IMR-90 (cell line): ENCODE measurements around the gene FADS1. TPM values are rescaled to one million over a fixed set of nuclear protein-coding genes. Genes with fewer than 3 reads are reported as not detected.

Experiments
- ATAC-seq: fragments of 200-7000 bp; cut with Tn5 transposase; 2 replicates; pipeline ENCODE4 v1.9.1; 2020; ENCODE audit warnings: low read depth, mild to moderate bottlenecking, moderate library complexity
- BruUV-seq: library from RNA; stranded (reverse); fragments of 400-500 nt; replicated peaks from 2 replicates; lab custom pipeline; 2021; lab: Mats Ljungman, UMichigan
- CTCF ChIA-PET: fragments of 300-600 bp; formaldehyde crosslinking; extraction: SDS; loops from one replicate; lab custom pipeline; 2021; ENCODE audit warnings: antibody characterized with exemption; lab: Yijun Ruan, JAX
- POLR2A ChIA-PET: fragments of 300-600 bp; sonication (Branson Sonifier 250); formaldehyde crosslinking; loops from one replicate; lab custom pipeline; 2022; ENCODE audit warnings: antibody characterized with exemption; ENCODE audit not compliant: unreplicated experiment; lab: Charles Lee
- DNase-seq: peaks from one replicate; pipeline ENCODE4 v3.0.0; 2013
- H2AFZ ChIP-seq: replicated peaks from 2 replicates; pipeline ENCODE3; 2013; ENCODE audit warnings: low read length, mild to moderate bottlenecking; ENCODE audit not compliant: poor library complexity
- H2AK5ac ChIP-seq: 2 replicates; pipeline ENCODE4 v1.6.1; 2013; ENCODE audit warnings: low read depth, low read length, inconsistent platforms
- H2AK9ac ChIP-seq: replicated peaks from 2 replicates; pipeline ENCODE3; 2013; ENCODE audit warnings: mild to moderate bottlenecking, low read depth, low read length, moderate library complexity; ENCODE audit not compliant: poor library complexity
- H2BK120ac ChIP-seq: 2 replicates; pipeline ENCODE4 v1.6.1; 2013; ENCODE audit warnings: low read depth, low read length, inconsistent platforms
- H2BK15ac ChIP-seq: 3 replicates; pipeline ENCODE4 v1.6.1; 2013; ENCODE audit warnings: low read depth, low read length, inconsistent platforms
- H2BK20ac ChIP-seq: 2 replicates; pipeline ENCODE4 v1.6.1; 2013; ENCODE audit warnings: low read depth, mild to moderate bottlenecking, inconsistent platforms, low read length, moderate library complexity
- H2BK5ac ChIP-seq: 2 replicates; pipeline ENCODE4 v1.6.1; 2013; ENCODE audit warnings: mild to moderate bottlenecking, low read depth, low read length, inconsistent platforms; ENCODE audit not compliant: poor library complexity, severe bottlenecking
- H3K14ac ChIP-seq: replicated peaks from 2 replicates; pipeline ENCODE4 v1.6.1; 2013; ENCODE audit warnings: low read depth, low read length, inconsistent platforms
- H3K18ac ChIP-seq: 2 replicates; pipeline ENCODE4 v1.6.1; 2013; ENCODE audit warnings: low read depth, low read length, control low read depth
- H3K23ac ChIP-seq: 2 replicates; pipeline ENCODE4 v1.6.1; 2013; ENCODE audit warnings: low read depth, low read length, inconsistent platforms
- H3K27ac ChIP-seq: 2 replicates; pipeline ENCODE4 v1.5.1; 2013; ENCODE audit warnings: mild to moderate bottlenecking, control low read depth, low read length; ENCODE audit not compliant: insufficient read depth
- H3K27me3 ChIP-seq: 2 replicates; pipeline ENCODE4 v1.6.1; 2013; ENCODE audit warnings: low read length; ENCODE audit not compliant: control insufficient read depth, insufficient read depth
- H3K36me3 ChIP-seq: 2 replicates; pipeline ENCODE4 v1.6.1; 2013; ENCODE audit warnings: low read length, mixed read lengths; ENCODE audit not compliant: control insufficient read depth, insufficient read depth
- H3K4ac ChIP-seq: 2 replicates; pipeline ENCODE4 v1.6.1; 2013; ENCODE audit warnings: low read depth, low read length, inconsistent platforms
- H3K4me1 ChIP-seq: 2 replicates; pipeline ENCODE4 v1.6.1; 2013; ENCODE audit warnings: low read length, mixed read lengths; ENCODE audit not compliant: control insufficient read depth, insufficient read depth
- H3K4me2 ChIP-seq: 2 replicates; pipeline ENCODE4 v1.6.1; 2013; ENCODE audit warnings: low read depth, mild to moderate bottlenecking, control low read depth, low read length, moderate library complexity
- H3K4me3 ChIP-seq: 2 replicates; pipeline ENCODE4 v1.5.1; 2013; ENCODE audit warnings: low read depth, mild to moderate bottlenecking, control low read depth, low read length, moderate library complexity; ENCODE audit not compliant: insufficient read depth
- H3K56ac ChIP-seq: 2 replicates; pipeline ENCODE4 v1.6.1; 2013; ENCODE audit warnings: low read length, inconsistent platforms; ENCODE audit not compliant: insufficient read depth; ENCODE audit errors: extremely low read depth
- H3K79me1 ChIP-seq, 2 experiments: 2 replicates each; pipeline ENCODE4 v1.6.1; 2013; ENCODE audit warnings: low read length in 2 of 2, inconsistent platforms in 1 of 2, low read depth in 1 of 2
- H3K9ac ChIP-seq: 2 replicates; pipeline ENCODE4 v1.6.1; 2013; ENCODE audit warnings: low read depth, low read length, control low read depth
- H3K9me1 ChIP-seq: 2 replicates; pipeline ENCODE4 v1.6.1; 2013; ENCODE audit warnings: low read length, inconsistent platforms; ENCODE audit not compliant: insufficient read depth
- H3K9me3 ChIP-seq: 2 replicates; pipeline ENCODE4 v1.6.1; 2013; ENCODE audit warnings: low read length; ENCODE audit not compliant: control insufficient read depth, insufficient read depth
- H4K20me1 ChIP-seq: 2 replicates; pipeline ENCODE4 v1.6.1; 2013; ENCODE audit warnings: low read length, inconsistent platforms; ENCODE audit not compliant: insufficient read depth
- H4K5ac ChIP-seq: 2 replicates; pipeline ENCODE4 v1.6.1; 2013; ENCODE audit warnings: mild to moderate bottlenecking, low read depth, low read length, control low read depth
- H4K8ac ChIP-seq, 2 experiments: 2 replicates each; pipeline ENCODE4 v1.6.1; 2013; ENCODE audit warnings: low read depth in 2 of 2, low read length in 2 of 2, control low read depth in 1 of 2, inconsistent platforms in 1 of 2
- H4K91ac ChIP-seq: 2 replicates; pipeline ENCODE4 v1.6.1; 2013; ENCODE audit warnings: low read depth, low read length, inconsistent platforms; ENCODE audit not compliant: insufficient read depth
- FOS ChIP-seq: fragments of 150-350 bp; IDR thresholded peaks from 2 replicates; pipeline ENCODE4 v1.6.1; 2016; ENCODE audit warnings: low read depth, low read length
- MAFK ChIP-seq: IDR thresholded peaks from 2 replicates; pipeline ENCODE4 v1.6.1; 2012; ENCODE audit warnings: low read depth, low read length, improper control_type of control experiment
- MAZ ChIP-seq: IDR thresholded peaks from 2 replicates; pipeline ENCODE4 v1.6.1; 2012; ENCODE audit warnings: low read depth, mild to moderate bottlenecking, low read length, improper control_type of control experiment, moderate library complexity, borderline replicate concordance
- MXI1 ChIP-seq: IDR thresholded peaks from 2 replicates; pipeline ENCODE4 v1.6.1; 2012; ENCODE audit warnings: low read depth, mild to moderate bottlenecking, low read length, moderate library complexity, borderline replicate concordance
- NFE2L2 ChIP-seq: fragments of 150-350 bp; IDR thresholded peaks from 2 replicates; pipeline ENCODE4 v1.6.1; 2016; ENCODE audit warnings: low read depth, mild to moderate bottlenecking, low read length
- POLR2A ChIP-seq: IDR thresholded peaks from 2 replicates; pipeline ENCODE4 v1.6.1; 2012; ENCODE audit warnings: mild to moderate bottlenecking, low read depth, low read length
- RAD21 ChIP-seq: IDR thresholded peaks from 2 replicates; pipeline ENCODE4 v1.6.1; 2012; ENCODE audit warnings: low read length, improper control_type of control experiment
- RCOR1 ChIP-seq: IDR thresholded peaks from 2 replicates; pipeline ENCODE4 v1.6.1; 2012; ENCODE audit warnings: mild to moderate bottlenecking, low read length, improper control_type of control experiment; ENCODE audit not compliant: insufficient replicate concordance
- SMC3 ChIP-seq: fragments of 150-350 bp; IDR thresholded peaks from 2 replicates; pipeline ENCODE4 v1.6.1; 2016; ENCODE audit warnings: low read depth, mild to moderate bottlenecking, antibody characterized with exemption, low read length, moderate library complexity
- WGBS, 2 experiments: methylation state at CpG; one replicate each; pipeline versions ENCODE4 v1.1.5 to v1.1.7; 2013; ENCODE audit warnings: missing lambda C conversion rate in 2 of 2; ENCODE audit not compliant: insufficient read length in 1 of 2; ENCODE audit errors: extremely low coverage in 2 of 2; 5-methylcytosine and 5-hydroxymethylcytosine counted together
- dilution Hi-C: fragments of 300-500 bp; cut with HindIII; formaldehyde crosslinking; loops from one replicate; pipeline ENCODE4 v1.14.3; 2018; ENCODE audit warnings: low sequenced_read_pairs; ENCODE audit not compliant: unreplicated experiment
- in situ Hi-C: fragments of 300-500 bp; cut with MboI; formaldehyde crosslinking; loops from 3 replicates; pipeline ENCODE4 v1.14.3; 2019; ENCODE audit warnings: low sequenced_read_pairs, inconsistent platforms, mixed read lengths
- intact Hi-C: fragments of 100-400 bp; cut with micrococcal nuclease; formaldehyde crosslinking; loops from 2 replicates; pipeline ENCODE4 v1.10.0; 2022
- polyA plus RNA-seq, 3 experiments: library from polyadenylated mRNA; depleted of rRNA; stranded (reverse); fragments of >200 nt; gene quantifications; 2 replicates each; pipeline ENCODE4 v1.2.3, GENCODE V29; 2012; ENCODE audit warnings: low replicate concordance in 1 of 3
- total RNA-seq: library from RNA; depleted of rRNA; stranded (reverse); fragments of >200 nt; gene quantifications from 2 replicates; pipeline ENCODE4 v1.2.3, GENCODE V29; 2012
- TF ChIP-seq, protein P1 (sequence below): fragments of 150-350 bp; IDR thresholded peaks from 2 replicates; pipeline ENCODE4 v1.6.1; 2017; ENCODE audit warnings: mild to moderate bottlenecking, antibody characterized with exemption, low read length, low read depth
- TF ChIP-seq, protein P2 (sequence below): fragments of 150-350 bp; IDR thresholded peaks from 2 replicates; pipeline ENCODE4 v1.6.1; 2016; ENCODE audit warnings: low read depth, mild to moderate bottlenecking, low read length, moderate library complexity, borderline replicate concordance
- TF ChIP-seq, protein P3 (sequence below): conservative IDR thresholded peaks from 2 replicates; pipeline ENCODE4 v1.5.1; 2012; ENCODE audit warnings: mild to moderate bottlenecking, low read depth, low read length, improper control_type of control experiment

FADS1 gene
- total and polyA plus RNA-seq, 2 of the 4 experiments (the other 2 are of a cell fraction), result 16.3 to 18.4 TPM

DNA sequence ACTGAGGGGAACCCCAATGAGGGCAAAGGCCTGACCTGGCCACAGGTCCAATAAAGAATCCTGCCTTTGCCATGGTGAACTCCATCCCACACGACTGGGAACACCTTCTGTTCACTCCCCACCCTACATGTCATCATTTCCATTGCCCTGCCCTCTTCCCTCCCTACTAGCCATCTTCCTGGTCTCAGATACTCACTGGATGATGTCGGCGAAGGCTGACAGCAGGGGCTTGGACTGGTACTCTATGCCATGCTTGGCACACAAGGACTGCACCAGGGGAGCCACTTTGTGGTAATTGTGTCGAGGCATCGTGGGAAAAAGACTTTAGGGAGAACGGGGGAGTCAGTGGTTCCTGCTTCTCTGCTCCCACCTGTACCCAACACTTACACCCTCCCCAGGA lies 14.2 kb downstream of the FADS1 start:
- ChIA-PET CTCF (no interaction called here), POLR2A (no interaction called here)
- no peak overlapping the region for H4K91ac ChIP-seq
- H3K4me2 ChIP-seq, result no peak overlapping the region
- H3K79me1 ChIP-seq, result peaks cover 19 to 49% of the 10 kb centered on the region in 2 experiments
- no peak overlapping the region for H4K8ac ChIP-seq
- peaks cover 30% of the 10 kb centered on the region for H3K36me3 ChIP-seq
- BruUV-seq, result no TSS peak
- dilution Hi-C loops (no loop called here), in situ Hi-C loops (no loop called here), intact Hi-C loops (no loop called here)
- H2AK9ac ChIP-seq, result no peak overlapping the region
- no peaks in the 10 kb centered on the region for H3K27me3 ChIP-seq
- H3K56ac ChIP-seq, result no peak overlapping the region
- H3K27ac ChIP-seq, result no peak overlapping the region
- H4K20me1 ChIP-seq, result peaks cover 4% of the 10 kb centered on the region; the same call in 1 of the 2 replicates
- TF ChIP-seq, protein P1, sequence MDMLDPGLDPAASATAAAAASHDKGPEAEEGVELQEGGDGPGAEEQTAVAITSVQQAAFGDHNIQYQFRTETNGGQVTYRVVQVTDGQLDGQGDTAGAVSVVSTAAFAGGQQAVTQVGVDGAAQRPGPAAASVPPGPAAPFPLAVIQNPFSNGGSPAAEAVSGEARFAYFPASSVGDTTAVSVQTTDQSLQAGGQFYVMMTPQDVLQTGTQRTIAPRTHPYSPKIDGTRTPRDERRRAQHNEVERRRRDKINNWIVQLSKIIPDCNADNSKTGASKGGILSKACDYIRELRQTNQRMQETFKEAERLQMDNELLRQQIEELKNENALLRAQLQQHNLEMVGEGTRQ, result no peak
- no peak for TF ChIP-seq POLR2A
- no peak for TF ChIP-seq MAZ
- no peak for TF ChIP-seq SMC3
- no peak for TF ChIP-seq NFE2L2
- no peak for TF ChIP-seq RCOR1
- TF ChIP-seq FOS, result no peak
- TF ChIP-seq, protein P2, sequence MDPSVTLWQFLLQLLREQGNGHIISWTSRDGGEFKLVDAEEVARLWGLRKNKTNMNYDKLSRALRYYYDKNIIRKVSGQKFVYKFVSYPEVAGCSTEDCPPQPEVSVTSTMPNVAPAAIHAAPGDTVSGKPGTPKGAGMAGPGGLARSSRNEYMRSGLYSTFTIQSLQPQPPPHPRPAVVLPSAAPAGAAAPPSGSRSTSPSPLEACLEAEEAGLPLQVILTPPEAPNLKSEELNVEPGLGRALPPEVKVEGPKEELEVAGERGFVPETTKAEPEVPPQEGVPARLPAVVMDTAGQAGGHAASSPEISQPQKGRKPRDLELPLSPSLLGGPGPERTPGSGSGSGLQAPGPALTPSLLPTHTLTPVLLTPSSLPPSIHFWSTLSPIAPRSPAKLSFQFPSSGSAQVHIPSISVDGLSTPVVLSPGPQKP, result no peak
- TF ChIP-seq, protein P3, sequence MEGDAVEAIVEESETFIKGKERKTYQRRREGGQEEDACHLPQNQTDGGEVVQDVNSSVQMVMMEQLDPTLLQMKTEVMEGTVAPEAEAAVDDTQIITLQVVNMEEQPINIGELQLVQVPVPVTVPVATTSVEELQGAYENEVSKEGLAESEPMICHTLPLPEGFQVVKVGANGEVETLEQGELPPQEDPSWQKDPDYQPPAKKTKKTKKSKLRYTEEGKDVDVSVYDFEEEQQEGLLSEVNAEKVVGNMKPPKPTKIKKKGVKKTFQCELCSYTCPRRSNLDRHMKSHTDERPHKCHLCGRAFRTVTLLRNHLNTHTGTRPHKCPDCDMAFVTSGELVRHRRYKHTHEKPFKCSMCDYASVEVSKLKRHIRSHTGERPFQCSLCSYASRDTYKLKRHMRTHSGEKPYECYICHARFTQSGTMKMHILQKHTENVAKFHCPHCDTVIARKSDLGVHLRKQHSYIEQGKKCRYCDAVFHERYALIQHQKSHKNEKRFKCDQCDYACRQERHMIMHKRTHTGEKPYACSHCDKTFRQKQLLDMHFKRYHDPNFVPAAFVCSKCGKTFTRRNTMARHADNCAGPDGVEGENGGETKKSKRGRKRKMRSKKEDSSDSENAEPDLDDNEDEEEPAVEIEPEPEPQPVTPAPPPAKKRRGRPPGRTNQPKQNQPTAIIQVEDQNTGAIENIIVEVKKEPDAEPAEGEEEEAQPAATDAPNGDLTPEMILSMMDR, result no peak
- no peak for TF ChIP-seq MAFK
- no peak for TF ChIP-seq RAD21
- no peak for TF ChIP-seq MXI1
- H2BK5ac ChIP-seq, result no peak overlapping the region
- H3K4me3 ChIP-seq, result no peak overlapping the region
- H2BK120ac ChIP-seq, result no peak overlapping the region
- no peak overlapping the region for H3K14ac ChIP-seq
- peaks cover 9% of the 10 kb centered on the region for H3K9me1 ChIP-seq
- H4K5ac ChIP-seq, result no peak overlapping the region
- no peaks in the 10 kb centered on the region for H3K9me3 ChIP-seq
- WGBS, 2 experiments, result 83% methylated on average over 1 of the region's 6 CpGs; no CpG with 5 or more reads in 1 of the 2 experiments
- H2AFZ ChIP-seq, result no peak overlapping the region
- ATAC-seq (no peak), DNase-seq (no peak)
- H3K4ac ChIP-seq, result no peak overlapping the region
- H3K18ac ChIP-seq, result no peak overlapping the region
- H2AK5ac ChIP-seq, result no peak overlapping the region
- H2BK20ac ChIP-seq, result no peak overlapping the region
- H3K4me1 ChIP-seq, result peaks cover 3% of the 10 kb centered on the region
- H3K9ac ChIP-seq, result no peak overlapping the region
- H2BK15ac ChIP-seq, result no peak overlapping the region
- no peak overlapping the region for H3K23ac ChIP-seq
